HL-60 (cell line): ENCODE data around the gene CCDC158.

Experiments used
- DNase-seq, 2 experiments: peaks; one replicate each; pipeline ENCODE4 v3.0.0-alpha.2; 2010 to 2020; ENCODE audit warnings: low read depth in 1 of 2, low spot score in 1 of 2
- H3K27ac ChIP-seq: fragments of 250-450 bp; sonication (Bioruptor Pico); replicated peaks from 2 replicates; pipeline ENCODE4 v1.5.1; 2020; ENCODE audit warnings: mild to moderate bottlenecking, moderate library complexity
- H3K27me3 ChIP-seq: fragments of 250-450 bp; sonication (Bioruptor Pico); 2 replicates; pipeline ENCODE4 v1.5.1; 2021; ENCODE audit warnings: mild to moderate bottlenecking, moderate library complexity; ENCODE audit not compliant: insufficient read depth, poor library complexity, severe bottlenecking
- H3K4me3 ChIP-seq: replicated peaks from 2 replicates; pipeline ENCODE4 v1.5.1; 2011; ENCODE audit warnings: mild to moderate bottlenecking, control low read depth, low read length; ENCODE audit not compliant: insufficient read depth
- GABPA ChIP-seq: IDR thresholded peaks from 2 replicates; pipeline ENCODE4 v1.6.1; 2012; ENCODE audit warnings: low read depth
- POLR2AphosphoS5 ChIP-seq: IDR thresholded peaks from 2 replicates; pipeline ENCODE4 v1.6.1; 2012; ENCODE audit warnings: low read depth
- SPI1 ChIP-seq: IDR thresholded peaks from 2 replicates; pipeline ENCODE4 v1.6.1; 2012; ENCODE audit warnings: low read depth, mild to moderate bottlenecking, borderline replicate concordance
- TF ChIP-seq, protein P1 (sequence below): IDR thresholded peaks from one replicate; pipeline ENCODE4 v1.5.1; 2011; ENCODE audit warnings: low read length, control low read depth, inconsistent platforms; ENCODE audit not compliant: insufficient read depth
- TF ChIP-seq, protein P2 (sequence below): IDR thresholded peaks from 2 replicates; pipeline ENCODE4 v1.6.1; 2012; ENCODE audit warnings: low read depth; ENCODE audit not compliant: insufficient replicate concordance

The CCDC158 gene

DNA sequence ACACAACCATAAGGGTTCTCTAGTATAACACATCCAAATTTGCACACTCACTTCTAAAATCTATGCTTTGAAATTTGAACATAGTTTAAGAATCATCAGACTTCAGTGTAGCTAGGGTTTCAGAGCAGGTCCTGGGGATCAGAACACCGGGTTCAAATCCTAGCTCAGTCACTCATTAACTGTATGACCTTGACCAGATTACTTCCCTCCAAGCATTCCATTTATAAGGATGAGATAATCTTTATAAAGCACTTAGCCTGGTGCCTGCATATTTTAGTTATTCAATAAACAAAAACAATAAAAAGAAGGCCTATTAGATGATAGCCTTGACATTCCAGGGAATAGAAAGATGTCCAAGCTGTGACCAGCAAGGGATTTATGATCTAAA, 119.2 kb downstream of the CCDC158 start:
- DNase-seq, result no peak
- H3K27ac ChIP-seq, result peak overlapping the region; percentile 37; the same call in 1 of the 2 replicates
- no peak for TF ChIP-seq POLR2AphosphoS5
- TF ChIP-seq SPI1, result no peak
- TF ChIP-seq, protein P1, sequence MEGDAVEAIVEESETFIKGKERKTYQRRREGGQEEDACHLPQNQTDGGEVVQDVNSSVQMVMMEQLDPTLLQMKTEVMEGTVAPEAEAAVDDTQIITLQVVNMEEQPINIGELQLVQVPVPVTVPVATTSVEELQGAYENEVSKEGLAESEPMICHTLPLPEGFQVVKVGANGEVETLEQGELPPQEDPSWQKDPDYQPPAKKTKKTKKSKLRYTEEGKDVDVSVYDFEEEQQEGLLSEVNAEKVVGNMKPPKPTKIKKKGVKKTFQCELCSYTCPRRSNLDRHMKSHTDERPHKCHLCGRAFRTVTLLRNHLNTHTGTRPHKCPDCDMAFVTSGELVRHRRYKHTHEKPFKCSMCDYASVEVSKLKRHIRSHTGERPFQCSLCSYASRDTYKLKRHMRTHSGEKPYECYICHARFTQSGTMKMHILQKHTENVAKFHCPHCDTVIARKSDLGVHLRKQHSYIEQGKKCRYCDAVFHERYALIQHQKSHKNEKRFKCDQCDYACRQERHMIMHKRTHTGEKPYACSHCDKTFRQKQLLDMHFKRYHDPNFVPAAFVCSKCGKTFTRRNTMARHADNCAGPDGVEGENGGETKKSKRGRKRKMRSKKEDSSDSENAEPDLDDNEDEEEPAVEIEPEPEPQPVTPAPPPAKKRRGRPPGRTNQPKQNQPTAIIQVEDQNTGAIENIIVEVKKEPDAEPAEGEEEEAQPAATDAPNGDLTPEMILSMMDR, result no peak
- TF ChIP-seq, protein P2, sequence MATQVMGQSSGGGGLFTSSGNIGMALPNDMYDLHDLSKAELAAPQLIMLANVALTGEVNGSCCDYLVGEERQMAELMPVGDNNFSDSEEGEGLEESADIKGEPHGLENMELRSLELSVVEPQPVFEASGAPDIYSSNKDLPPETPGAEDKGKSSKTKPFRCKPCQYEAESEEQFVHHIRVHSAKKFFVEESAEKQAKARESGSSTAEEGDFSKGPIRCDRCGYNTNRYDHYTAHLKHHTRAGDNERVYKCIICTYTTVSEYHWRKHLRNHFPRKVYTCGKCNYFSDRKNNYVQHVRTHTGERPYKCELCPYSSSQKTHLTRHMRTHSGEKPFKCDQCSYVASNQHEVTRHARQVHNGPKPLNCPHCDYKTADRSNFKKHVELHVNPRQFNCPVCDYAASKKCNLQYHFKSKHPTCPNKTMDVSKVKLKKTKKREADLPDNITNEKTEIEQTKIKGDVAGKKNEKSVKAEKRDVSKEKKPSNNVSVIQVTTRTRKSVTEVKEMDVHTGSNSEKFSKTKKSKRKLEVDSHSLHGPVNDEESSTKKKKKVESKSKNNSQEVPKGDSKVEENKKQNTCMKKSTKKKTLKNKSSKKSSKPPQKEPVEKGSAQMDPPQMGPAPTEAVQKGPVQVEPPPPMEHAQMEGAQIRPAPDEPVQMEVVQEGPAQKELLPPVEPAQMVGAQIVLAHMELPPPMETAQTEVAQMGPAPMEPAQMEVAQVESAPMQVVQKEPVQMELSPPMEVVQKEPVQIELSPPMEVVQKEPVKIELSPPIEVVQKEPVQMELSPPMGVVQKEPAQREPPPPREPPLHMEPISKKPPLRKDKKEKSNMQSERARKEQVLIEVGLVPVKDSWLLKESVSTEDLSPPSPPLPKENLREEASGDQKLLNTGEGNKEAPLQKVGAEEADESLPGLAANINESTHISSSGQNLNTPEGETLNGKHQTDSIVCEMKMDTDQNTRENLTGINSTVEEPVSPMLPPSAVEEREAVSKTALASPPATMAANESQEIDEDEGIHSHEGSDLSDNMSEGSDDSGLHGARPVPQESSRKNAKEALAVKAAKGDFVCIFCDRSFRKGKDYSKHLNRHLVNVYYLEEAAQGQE, result no peak
- no peak for TF ChIP-seq GABPA
- no peaks in the 10 kb centered on the region for H3K27me3 ChIP-seq
- no peak overlapping the region for H3K4me3 ChIP-seq

DNA sequence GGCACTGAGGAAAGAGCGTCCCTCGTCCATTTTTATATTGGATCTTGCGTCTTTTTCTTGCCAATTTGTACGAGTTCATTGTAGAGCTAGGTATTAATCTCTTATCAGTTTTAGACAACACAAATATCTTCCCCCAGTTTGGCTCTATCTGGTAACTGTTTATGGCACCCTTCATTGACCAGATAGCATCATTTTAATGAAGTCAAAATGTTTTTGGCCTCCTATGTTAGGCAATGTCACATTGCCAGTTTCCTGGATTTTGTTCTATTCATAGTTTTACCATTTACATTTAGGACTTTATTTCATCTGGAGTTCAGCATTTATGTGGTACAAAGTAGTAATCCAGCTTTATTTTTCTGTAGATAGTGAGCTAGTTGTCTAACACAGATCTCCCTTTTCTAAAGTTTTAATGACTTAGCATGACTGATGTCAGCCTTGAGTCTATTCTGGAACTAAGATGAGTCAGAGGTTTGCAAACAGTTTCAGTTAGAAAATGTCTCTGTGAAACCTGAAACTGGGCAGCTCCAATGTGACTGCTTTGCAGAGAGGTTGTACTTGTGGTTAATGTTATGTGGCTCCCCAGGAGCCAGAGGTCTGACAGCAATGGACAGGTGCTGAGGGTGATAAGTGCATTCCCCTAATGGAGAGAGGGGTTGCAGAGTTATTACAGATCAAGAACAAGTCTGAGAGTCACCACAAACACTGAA, 119.7 kb downstream of the CCDC158 start:
- TF ChIP-seq, protein P2, result no peak
- TF ChIP-seq POLR2AphosphoS5 (no peak), SPI1 (no peak), GABPA (no peak)
- TF ChIP-seq, protein P1, result no peak
- Histone ChIP-seq H3K4me3 (no peak overlapping the region), H3K27ac (peak overlapping the region; percentile 37), H3K27me3 (no peaks in the 10 kb centered on the region)
- peak; percentile 35 to 63 for DNase-seq

DNA sequence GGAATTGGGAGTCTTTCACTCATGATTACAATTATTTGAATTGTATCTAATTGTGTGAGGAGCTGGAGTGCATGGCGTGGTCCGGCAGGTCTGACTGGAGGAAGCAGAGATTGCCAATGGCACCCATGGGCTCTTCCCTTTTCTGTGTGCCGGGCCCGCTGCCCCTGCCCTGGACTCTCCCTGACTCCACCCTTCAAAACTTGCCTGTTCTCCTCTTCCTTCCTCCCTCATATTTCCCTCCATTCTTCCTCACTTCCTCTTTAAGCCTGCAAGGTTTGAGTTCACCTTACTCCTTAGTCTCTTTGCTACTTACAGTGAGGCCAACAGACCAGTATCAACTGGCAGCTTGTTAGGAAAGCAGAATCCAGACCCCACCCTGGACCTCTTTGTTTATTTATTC, 120.9 kb downstream of the CCDC158 start:
- peak; percentile 61 to 63 for DNase-seq
- H3K27me3 ChIP-seq, result no peaks in the 10 kb centered on the region
- H3K4me3 ChIP-seq, result no peak overlapping the region
- peak overlapping the region; percentile 37 for H3K27ac ChIP-seq
- TF ChIP-seq SPI1 (peak; percentile 91), POLR2AphosphoS5 (no peak)

DNA sequence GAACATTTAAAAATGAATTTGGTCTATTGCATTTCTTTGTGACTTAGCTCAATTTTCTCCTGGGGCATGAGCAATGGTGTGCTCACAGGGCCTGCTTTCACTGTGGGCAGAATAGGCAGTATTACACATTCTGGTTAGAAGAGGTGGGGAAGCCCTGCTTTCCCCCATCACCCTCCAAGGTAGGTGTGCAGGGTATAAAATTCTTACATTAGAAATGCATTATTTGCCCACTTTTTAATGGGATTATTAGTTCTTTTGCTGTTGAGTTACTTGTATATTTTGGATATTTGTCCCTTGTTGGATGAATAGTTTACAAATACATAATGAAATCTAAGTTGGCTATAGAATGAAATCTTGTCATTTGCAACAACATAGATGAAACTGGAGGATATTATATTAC, 122.7 kb downstream of the CCDC158 start:
- DNase-seq, result no peak
- H3K4me3 ChIP-seq, result no peak overlapping the region
- TF ChIP-seq GABPA (no peak), SPI1 (no peak), POLR2AphosphoS5 (no peak)
- TF ChIP-seq, protein P2, result no peak
- TF ChIP-seq, protein P1, result no peak
- no peak overlapping the region for H3K27ac ChIP-seq
- no peaks in the 10 kb centered on the region for H3K27me3 ChIP-seq
